Germinal center (tissue), 1 donor: ENCODE measurements around the gene SLC1A5.

Source experiments
- DNase-seq: peaks from one replicate; pipeline ENCODE4 v3.0.0; 2012; ENCODE audit warnings: mixed read lengths, low spot score

Gene SLC1A5

DNA sequence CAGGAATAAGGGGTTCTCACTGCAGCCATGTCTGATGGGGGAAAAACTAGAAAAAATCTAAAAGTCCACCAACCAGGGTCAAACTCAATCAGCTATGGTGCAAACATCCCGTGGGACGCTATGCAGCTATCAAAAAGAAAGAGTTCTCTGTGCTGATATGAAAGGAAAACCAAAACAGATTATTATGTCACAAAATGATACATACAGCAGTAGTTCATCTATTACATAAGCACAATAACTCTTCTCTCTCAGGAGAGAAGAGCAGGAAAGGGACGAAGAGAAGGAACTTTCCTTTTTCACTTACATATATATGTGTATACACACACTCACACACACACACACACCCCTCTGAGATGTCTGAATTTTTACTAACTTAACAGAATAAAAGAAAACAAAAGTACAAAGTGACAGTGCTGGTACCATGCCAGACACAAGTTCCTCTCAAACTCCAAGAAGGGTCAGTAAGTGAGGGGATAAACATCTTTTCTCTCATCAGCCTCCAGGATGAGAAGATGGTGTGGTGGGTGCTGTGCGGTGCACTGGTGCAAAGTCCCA lies 45.4 kb downstream of the SLC1A5 start:
- DNase-seq: no peak

DNA sequence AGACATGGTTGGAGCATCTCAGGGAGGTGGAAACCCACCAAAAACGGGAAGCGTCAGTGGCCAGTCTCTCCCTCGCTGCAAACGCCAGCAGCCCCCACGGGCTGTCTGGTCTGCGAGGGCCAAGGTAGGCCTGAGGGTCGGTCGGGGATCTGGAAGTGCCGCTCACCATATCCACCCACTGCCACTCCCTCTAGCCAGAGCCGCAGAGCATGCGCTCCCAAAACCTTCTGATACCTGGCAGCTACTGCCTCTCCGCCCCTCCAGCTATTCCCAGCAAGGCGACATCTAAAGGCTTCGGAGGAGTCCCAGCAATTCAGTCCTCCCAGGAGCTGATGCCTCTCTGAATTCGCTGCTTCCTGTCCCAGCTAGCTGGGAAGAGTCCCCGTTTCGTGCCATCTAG lies 46.9 kb downstream of the SLC1A5 start:
- DNase-seq: no peak

DNA sequence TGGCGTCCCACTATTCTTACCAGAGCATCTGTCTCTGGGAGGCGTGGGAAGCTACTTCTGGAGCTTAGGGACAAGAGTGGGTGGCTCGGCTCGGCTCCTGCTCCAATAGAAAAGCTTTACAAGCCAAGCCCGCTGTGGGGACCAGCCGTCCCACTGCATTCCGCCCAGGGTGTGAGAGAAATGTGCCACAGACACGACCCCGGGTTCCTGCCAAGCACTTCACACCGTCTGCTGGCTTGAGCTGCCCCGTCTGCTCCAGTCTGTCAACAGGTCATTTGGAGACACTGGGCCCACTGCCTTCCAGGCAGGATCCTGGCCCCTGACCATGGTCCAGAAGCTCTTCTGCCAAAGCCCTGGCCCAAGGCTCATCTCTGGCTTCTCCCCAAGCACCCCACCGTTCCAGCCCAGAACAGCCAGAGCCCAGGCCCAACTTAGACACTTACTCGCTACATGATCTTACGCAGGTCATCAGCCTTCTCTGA lies 49.1 kb downstream of the SLC1A5 start:
- DNase-seq: no peak

DNA sequence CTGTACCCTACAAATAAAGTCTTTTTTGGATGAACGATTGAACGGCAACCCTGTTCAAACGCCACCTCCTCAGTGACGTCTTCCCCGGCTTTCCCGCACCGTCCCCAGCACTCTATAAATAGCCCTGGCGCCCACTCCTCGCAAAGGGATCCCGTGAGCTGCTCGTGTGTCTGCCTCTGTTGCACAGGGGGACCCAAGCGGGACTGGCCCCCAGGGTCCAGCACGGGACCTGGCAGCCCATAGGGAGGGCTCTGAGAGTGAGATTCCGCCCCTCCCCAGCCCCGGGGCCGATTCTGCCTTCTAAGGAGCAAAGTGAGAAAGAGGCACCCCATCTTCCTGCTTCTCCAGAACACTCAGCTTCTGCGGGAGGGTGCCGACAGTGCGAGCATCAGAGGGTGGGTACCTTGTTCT lies 50.6 kb downstream of the SLC1A5 start:
- no peak for DNase-seq

DNA sequence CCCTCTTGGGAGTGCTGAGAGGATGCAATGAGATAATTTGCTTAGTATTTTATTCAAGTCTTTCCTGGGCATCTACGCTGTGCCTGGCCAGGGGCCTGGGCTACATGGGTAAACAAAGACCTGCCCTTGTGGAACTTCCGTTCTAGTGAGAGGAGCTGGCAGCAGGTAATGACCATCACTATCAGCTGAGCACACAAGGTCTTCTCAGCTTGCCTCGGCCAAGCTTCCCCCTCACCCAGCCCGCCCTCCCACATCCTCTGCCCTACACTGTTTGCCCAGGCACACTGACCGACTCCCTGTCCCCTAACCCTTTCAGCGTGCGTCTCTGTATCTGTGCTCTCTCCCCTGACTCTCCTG lies 51.1 kb downstream of the SLC1A5 start:
- DNase-seq: no peak

DNA sequence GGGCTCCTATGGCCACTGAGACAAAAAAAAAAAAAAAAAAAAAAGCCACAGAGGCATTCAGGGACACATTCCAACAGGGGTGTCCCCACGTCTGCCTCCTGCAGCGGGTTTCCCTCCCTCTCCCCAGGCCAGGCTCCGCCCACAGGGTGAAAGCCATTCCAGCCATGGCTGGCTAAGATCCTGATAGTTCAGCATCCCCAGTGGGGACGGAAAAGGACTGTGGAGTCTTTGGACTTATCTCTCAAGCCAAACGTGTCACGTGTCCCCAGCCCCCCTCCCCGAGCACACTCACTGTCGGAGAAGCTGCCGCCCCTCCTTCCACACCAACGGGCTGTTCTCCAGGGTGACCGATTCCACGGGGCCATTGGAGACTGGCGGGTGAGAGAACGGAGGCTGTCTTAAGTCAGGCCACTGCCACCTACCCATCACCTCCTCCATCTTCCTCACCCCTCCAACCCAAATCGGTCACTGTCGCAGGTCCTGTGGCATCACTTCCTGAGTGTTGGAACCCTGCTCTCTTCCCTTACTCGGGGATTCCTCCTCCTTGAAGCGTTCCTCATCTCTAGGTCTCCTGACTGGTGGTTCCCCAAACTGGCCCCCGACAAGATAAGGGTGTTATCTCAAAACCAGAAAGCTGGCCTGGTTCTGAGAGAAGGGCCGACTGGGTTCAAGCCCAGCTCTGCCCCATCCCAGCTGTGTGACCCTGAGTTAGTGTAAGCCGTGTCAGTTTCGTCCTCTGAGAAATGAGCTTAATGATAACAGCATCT lies 51.7 kb downstream of the SLC1A5 start:
- DNase-seq: no peak

DNA sequence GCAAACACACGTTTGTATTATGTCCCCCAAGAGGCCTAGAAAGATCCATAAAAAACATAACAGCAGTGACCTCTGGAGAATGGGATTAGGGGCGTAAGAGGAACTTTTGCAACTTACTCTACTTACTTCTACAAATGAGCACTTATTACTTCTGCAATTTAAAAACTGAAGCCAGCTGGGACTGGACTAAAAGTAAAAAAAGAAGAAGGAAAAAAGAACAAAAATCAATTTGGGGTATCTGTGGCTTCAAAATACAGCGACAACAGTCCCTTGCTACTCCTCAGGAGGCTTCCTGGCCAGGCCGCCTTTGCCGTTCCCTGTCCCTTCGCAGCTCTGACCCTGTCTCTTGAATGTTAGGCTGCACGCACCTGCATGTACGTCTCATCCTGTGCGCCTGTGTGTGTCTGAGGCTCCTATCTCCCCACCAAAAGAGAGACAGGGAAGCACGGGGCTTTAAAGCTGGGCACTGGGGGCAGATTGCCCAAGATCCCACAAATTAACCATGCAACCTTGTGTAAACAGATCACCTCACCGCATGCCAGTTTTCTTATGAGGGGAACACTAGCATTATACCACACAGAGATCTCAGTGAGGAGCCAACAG lies 54.6 kb downstream of the SLC1A5 start:
- DNase-seq: no peak

DNA sequence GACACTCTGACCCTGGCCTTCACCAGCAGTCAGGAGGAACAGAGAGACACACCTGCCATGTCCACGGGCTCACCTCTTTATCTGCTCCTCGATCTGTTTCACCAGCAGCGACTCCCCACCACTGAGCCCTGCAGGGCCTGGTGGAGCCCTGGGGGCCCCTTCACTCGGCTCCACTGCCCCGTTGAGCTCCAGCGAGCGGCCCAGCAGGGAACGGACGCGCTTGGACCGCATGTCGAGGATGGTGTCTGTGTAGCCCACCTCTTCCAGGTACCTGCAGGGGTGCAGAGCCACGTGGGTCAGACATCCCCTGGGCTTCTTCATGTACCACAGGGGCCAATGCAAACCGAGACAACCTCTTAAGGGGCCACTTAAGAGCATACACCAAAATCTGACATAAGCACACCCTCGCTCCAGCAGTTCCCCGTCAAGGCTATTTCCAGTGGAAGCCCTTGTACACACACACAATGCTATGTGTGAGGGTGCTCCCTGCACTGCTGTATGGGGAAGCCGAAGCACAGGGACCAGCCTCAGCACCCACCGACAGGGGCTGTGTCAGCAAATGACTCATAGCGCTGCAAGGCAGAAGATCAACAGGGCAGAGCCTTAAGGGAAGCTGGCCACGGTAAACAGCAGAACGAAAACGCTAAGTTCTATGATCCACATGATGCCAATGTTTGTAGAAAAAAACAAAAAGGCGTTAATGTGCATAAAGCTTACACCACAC lies 55.3 kb downstream of the SLC1A5 start:
- no peak for DNase-seq

DNA sequence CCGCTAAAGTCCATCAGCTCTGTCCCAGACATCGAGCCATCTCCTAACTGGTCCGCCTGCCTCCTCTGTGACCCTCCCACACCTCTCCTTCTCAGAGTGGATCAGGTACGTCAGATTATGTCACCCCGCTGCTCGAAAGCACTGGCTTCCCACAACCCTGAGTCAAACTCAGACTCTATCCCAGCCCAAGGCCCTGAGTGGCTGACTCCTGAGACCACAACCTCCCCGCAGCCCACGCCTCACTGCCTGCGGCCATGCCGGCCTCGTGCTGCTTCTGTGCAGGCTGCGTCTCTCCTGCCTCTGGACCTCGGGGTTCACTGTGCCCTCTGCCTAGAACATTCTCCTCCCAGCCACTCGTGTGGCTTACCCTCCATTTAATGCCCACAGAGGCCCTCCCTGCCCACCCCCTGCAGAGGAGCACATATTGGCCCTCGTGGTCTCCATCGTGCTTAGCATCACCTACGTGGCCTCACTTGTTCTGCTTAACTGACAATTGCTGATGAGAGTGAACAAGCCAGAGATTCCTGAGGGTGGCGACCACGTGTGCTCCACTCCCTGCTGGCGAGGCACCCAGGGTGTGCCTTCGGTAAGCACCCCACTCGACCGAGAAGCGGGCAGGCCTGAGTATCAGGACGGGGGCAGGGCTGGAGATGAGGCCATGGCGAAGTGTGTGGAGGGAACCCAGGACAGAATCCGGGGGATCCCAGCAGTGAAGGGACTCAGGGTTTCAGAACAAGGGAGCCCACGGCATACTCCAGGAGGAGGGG lies 56.0 kb downstream of the SLC1A5 start:
- no peak for DNase-seq

DNA sequence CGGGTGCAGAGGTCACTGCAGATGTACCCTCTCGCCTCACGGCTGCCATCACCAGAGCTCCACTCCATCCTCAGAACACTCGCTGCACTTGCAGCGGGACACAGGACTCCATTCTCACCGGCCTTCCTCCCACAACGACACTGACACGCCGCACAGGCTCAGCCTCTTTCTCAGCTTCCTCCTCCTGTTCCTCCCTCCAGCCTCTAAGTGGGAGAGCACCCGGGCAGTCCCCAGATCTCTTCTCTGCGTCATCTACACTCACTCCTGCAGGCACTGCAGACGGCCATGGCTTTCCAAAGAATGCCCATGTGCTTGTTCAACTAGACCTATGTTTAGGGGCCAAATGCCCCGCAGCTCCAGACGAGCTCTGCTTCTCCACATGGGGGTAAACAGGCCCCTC lies 56.8 kb downstream of the SLC1A5 start:
- no peak for DNase-seq

DNA sequence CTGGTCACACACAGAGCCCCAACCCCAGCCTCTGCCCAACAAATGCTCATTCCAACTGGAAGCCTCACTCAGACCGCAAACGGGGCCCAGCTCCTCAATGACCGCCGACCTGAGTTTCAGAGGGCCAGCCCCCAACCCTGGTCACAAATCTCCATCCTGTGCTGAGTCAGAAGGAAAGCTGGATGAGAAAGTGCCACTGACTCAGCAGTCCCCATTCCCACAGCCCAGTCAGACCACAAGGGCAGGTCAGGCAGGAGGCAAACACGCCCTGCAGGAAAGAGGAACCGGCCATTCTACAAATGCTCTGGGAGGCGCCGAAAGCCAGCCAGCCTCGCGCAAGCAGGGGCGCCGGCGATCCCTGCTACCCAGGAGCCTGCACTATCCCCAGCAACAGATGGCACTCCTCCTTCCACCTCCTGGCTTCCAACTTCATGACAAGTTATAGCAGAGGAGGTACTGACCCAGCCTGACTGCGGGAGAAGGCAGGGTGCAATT lies 57.3 kb downstream of the SLC1A5 start:
- DNase-seq: no peak

DNA sequence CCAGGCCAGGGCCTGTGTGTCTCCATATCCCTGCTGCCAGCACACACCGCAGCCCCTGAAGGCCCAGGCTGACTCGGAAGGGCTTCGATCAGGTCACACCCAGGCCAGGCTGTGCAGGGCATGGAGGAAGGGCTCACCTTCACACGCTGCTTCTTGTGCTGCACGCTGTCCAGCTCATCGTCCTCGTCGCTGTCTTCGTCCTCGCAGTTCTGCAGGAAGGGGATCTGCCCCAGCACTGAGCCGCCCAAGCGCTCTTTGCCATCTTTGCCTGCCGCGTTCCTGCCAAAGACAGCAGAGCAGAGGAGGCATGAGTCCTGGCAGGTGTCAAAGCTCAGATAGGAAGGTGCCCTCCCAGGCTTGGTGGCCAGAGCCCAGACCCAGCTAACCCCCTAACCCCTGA lies 57.8 kb downstream of the SLC1A5 start:
- DNase-seq: no peak

DNA sequence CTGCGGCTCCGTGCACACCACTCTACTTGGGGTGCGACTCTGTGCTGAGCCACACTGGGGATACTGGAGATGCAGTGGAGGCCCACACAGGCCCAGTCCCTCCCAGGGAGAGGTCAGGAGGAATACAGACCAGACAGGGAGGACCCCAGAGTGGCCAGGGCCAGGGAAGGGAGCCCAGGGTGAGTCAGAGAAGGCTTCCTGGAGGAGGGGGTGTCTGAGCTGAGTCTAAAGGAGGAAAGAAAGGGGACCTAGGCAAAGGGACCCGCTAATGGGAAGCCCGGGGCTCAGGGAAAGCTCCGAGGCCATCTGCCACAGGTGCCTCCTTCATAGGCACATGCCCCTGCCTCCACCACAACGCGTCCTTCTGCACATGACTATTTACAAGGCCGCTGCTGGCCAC lies 58.2 kb downstream of the SLC1A5 start:
- DNase-seq: no peak

DNA sequence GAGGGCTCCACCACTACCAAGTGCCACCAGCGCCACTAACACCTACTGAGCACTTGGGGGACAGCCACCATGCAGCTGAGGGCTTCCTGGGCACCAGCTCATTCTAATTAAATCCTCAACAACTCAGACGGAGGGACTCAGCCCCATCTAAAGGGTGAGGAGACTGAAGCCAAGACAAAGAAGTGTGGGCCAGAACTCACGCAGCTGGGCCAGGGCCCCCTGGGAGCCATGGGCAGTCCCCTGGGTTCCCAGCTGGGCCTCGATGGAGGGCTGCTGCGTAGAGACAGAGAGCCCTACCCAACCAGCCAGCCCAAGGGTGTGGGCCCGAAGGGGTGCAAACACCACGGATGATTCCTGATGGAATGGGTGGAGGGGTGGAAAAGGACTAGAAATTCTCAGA lies 58.7 kb downstream of the SLC1A5 start:
- DNase-seq: no peak

DNA sequence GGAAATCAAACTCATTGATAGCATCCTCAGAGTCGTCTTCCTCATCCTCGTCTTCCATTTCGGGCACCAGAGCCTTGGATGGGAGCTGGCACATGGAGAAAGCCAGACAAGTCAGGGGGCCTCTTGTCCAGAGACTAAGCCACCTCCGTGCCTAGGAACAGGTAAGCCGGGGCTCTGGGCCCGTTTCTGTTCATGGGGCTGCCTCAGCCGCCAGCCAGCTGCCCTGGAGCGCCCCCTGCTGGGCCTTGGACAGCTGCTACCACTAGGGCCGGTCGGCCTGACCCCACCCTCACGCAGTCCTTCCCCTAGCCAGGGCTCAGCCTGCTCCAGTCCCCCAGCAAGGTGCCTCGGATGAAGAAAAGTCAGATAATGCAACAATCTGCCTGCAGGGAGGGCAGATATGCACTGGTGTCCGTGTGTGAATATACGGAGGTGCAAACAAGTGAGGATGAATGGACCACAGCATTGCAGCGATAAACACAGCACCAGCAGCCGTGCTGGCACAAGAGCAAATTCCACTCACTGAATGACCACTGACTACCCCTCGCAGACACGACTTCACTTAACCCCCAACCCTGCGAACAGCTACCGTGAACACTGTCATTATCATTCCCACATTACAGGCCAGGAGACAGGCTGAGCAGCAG lies 59.6 kb downstream of the SLC1A5 start:
- peak; percentile 87 for DNase-seq

DNA sequence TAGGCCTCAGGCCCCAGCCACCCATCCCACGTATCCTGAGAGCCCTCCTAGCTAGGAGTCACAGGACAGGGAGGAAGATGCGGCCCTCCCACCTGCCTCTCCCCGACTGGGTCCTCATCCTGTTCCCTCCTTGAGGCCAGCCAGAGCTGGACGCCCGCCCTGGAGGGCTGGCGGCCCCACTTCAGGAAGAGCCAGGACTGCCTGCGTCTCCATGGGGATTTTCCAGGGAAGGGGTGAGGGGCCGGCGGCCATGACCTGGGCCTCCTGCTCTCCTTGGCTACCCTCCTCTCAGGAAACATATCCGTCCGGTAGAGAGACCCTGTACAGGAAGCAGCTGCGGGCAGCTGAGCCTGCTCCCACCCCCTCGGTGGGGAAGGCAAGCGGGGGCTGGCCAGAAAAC lies 60.2 kb downstream of the SLC1A5 start:
- DNase-seq: no peak

DNA sequence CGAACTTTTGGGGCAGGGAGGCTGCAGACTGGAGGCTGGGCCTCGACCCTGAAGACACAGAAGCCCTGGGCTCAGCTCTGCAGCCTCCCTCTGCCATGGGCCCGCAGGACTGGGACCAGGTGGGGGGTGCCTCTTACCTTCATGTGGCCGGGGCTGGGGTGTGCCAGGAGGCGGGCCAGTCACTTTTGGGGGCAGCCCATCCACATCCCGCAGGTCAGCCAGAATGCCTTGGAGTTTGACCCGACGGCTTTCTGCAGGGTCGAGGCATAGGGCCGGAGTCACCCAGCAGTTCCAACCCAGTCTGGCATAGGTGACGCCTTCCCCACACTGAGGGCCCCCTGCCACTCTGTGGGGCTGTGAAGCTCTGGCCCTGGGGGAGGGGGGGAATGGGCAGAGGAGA lies 60.6 kb downstream of the SLC1A5 start:
- no peak for DNase-seq

DNA sequence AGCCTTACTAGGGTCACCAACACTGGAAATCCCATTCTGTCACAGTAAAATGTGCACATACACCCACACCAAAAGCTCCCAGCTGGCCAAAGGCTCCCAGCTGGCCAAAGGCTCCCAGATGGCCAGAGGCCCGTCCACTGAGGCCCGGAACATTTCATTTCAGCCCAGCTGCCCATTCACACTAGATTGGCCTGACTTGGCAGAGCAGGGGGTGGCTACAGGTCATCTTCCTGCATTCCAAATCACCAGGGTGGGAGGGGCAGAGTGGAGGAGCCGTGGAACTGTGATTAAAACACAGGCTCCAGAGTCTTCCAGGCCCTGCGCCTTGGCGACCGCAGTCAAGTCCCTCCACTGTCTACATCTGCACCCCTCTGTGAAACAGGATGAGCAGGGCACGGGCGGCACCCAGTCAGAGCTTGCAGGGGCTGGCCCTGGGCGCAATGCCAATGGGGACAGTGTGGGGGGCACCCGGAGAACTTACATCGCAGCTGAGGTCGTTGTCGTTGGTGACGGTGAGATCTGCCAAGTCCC lies 61.4 kb downstream of the SLC1A5 start:
- DNase-seq: no peak

DNA sequence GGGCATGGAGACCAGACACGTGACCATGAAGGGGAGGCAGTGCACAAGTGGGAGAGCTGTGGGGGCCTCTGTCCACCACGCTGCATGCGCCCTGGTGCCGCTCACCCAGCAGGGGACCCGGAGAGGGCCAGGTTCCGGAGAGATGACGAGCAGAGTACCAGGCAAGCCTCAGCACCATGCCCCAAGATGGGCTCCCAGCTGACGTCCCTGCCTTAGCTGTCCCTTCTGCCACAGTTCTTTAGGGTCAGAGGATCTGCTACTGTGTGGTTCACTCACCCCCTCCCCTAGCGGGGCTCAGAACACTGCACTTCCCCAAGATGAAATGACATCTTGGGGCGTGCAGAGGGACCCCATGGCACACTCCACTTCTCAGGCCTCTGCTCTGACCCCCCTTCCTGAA lies 61.8 kb downstream of the SLC1A5 start:
- DNase-seq: no peak

DNA sequence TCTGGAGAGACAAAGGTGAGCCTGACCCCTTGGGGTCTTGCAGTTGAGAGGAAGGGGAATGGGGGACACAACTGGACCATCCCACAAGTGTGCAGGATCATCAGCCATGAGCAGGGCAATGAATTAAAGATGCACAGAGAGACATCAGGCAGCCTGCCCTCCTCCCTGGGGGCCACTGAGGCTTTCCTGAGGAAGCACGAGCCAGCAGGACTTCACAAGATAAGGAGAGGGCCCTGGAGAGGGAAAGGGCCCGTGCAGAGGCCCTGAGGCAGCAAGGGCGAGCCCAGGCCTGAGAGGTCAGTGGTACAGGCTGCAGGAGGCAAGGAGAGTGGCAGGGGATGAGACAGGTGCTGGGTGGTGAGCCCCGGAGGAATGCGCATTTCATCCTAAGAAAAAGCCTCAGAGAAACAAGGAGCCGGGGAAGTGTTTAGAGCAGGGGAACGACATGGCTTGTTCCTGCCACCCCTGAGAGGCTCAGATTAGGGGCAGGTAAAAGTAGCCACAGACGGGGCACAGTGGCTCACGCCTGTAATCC lies 62.5 kb downstream of the SLC1A5 start:
- no peak for DNase-seq
